ENCODE data around the gene NAGLU.

GRCh38 chr17:42537826-42538451, 1.9 kb downstream of the NAGLU start:
- no peak for TF ChIP-seq CTCF (conservative IDR thresholded peaks at IDR 0.05 in 1 of 2, IDR thresholded peaks at IDR 0.05 in 1 of 2; ENCODE audit: extremely low read depth in 1 of 2, insufficient read depth in 1 of 2, low read depth in 1 of 2, low read length in 2 of 2)
- TF ChIP-seq EZH2 (IDR thresholded peaks at IDR 0.05; ENCODE audit: borderline replicate concordance, low read length), result no peak

Data from mammary epithelial cell (primary cell).